Keratinocyte (primary cell): Measurements from ENCODE around the gene VMP1.

Experiments used
- EZH2 ChIP-seq: IDR thresholded peaks from one replicate; pipeline ENCODE4 v1.6.1; 2012; ENCODE audit warnings: inconsistent platforms, mild to moderate bottlenecking, low read length, moderate library complexity
- TF ChIP-seq, protein P1 (sequence below), 3 experiments: IDR thresholded peaks in 1 of 3; conservative IDR thresholded peaks in 1 of 3; optimal IDR thresholded peaks in 1 of 3; 2 replicates in 2 of 3; 3 replicates in 1 of 3; pipeline versions ENCODE3 to v1.5.1; 2011; ENCODE audit warnings: low read length in 3 of 3, mild to moderate bottlenecking in 3 of 3, moderate library complexity in 2 of 3, control low read depth in 1 of 3, inconsistent platforms in 1 of 3; ENCODE audit not compliant: insufficient read depth in 2 of 3; ENCODE audit errors: extremely low read depth in 1 of 3

DNA sequence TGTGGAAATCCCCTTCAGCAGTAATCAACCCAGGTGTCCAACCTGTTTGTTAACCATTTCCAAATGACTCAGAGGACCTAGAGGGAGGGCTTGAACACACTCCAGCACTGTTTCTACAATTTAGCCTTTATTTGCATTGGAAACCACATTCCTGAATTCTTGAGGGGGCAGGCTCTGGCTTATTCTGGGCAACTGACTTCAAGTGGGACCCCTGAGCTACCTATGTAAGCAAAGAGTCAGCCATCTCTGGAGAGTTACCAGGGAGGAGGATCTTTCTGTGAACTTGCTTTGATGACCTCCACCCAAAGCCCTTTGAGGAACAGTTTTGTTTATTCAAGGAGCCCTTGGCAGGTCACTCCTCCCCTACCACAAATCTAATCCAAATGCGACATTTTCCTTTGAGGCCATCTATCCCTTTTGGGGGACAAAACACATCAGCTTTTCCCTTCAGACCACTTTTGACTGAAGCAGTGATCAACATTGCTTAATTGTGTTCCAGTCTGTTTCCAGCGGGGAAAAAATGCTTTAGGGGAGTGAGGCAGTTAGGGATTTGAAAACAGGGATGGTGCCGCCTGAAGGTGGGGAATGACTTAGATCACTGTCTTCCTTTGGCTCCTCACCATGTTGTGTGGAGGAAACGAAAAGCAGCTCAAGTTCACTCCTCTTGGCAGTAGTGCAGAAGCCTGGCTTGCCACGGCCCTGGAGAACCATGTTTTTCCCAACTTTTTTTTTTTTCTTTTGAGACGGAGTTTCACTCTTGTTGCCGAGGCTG lies 139.1 kb downstream of the VMP1 start:
- TF ChIP-seq, protein P1, sequence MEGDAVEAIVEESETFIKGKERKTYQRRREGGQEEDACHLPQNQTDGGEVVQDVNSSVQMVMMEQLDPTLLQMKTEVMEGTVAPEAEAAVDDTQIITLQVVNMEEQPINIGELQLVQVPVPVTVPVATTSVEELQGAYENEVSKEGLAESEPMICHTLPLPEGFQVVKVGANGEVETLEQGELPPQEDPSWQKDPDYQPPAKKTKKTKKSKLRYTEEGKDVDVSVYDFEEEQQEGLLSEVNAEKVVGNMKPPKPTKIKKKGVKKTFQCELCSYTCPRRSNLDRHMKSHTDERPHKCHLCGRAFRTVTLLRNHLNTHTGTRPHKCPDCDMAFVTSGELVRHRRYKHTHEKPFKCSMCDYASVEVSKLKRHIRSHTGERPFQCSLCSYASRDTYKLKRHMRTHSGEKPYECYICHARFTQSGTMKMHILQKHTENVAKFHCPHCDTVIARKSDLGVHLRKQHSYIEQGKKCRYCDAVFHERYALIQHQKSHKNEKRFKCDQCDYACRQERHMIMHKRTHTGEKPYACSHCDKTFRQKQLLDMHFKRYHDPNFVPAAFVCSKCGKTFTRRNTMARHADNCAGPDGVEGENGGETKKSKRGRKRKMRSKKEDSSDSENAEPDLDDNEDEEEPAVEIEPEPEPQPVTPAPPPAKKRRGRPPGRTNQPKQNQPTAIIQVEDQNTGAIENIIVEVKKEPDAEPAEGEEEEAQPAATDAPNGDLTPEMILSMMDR (optimal IDR thresholded peaks at IDR 0.05 in 1 of 3, IDR thresholded peaks at IDR 0.05 in 1 of 3, conservative IDR thresholded peaks at IDR 0.05 in 1 of 3; ENCODE audit: extremely low read depth in 1 of 3, insufficient read depth in 2 of 3, low read length in 3 of 3) = peak in 2 of 3 experiments; percentile 10 to 23
- no peak for TF ChIP-seq EZH2
